HG03045 (cell line): ENCODE measurements around the gene CNTN4.

ENCODE experiments used
- ATAC-seq: cut with Tn5 transposase; IDR thresholded peaks from one replicate; pipeline ENCODE4 v1.9.1; 2021; ENCODE audit warnings: mild to moderate bottlenecking, moderate library complexity; ENCODE audit not compliant: unreplicated experiment

CNTN4 gene

GRCh38 chr3:2148561-2149340, 50.1 kb downstream of the CNTN4 start:
- ATAC-seq = no peak

DNA sequence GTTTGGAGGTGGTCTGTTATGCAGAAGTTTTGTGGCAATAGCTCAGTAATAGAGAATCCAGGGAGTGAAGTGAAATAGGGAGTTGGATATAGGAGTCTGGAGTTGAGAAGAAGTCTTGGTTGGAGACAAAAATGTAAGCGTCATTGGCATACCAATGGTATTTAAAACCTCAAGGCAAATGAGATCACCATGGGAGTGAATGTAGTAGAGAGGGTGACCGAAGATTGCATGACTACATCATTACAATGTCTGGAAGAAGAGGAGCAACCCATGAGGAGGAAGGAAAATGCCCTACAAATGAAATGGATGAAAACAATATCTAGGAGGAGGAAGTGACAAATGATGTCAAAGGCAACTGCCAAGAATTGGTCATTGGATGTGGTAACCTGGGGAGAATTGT, 54.4 kb downstream of the CNTN4 start:
- no peak for ATAC-seq

DNA sequence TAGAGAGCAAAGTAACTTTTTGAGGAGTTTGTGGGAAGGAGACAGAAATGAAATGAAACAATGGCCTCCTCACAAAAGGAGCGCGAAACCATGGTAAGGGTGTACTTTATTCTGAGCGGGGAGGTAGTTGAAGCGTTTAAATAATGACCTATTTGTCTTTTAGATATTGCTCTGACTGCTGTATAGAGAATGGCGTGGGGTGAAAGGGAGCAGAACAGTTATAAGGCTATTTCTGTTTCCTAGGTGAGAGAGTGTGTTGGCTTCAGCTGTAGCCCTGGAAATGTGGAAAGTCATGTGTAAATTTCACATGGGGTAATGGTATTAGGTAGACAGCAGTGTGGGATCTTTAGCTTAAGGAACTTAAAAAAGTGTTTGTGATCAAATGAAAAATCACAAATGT, 54.9 kb downstream of the CNTN4 start:
- ATAC-seq = no peak

DNA sequence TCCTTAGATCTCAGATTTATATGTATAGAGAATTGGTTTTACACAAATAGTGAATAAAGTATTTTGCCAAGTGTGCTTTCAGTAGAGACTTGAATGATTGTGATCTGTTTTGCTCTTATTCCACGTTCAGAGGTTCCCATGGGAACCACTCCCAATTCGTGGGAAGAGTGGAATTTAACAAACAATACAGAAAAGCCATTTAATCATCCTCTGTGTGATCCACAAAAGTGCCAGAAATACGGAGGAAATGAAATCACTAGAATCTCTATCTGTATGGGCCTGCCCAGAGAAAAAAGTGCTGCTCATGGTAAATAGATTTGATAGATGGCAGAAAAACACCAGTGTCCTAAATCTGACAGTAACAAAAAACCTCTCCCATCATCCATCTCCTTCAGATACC, 56.0 kb downstream of the CNTN4 start:
- no peak for ATAC-seq

- peak; percentile 66 for ATAC-seq
Observed at GRCh38 chr3:2156244-2156847, 57.7 kb downstream of the CNTN4 start.

DNA sequence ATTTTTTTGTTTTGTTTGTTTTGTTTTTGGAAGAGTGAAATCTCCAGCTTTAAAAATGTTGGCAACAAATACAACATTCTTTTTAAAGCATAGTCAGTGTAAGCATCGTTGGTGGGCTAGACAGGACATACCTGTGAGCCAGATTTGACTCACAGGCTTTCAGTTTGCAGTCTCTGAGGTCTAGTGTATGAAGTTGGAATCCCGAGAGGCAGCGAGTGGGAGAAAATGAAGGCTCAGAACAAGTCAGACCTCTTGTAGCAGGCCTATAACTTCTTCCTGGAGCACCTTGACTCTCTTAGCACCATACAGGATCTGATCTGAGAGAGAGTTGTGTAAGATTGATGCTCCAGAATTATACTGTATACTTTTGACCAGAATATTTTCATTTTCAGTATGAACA, 60.2 kb downstream of the CNTN4 start:
- no peak for ATAC-seq

DNA sequence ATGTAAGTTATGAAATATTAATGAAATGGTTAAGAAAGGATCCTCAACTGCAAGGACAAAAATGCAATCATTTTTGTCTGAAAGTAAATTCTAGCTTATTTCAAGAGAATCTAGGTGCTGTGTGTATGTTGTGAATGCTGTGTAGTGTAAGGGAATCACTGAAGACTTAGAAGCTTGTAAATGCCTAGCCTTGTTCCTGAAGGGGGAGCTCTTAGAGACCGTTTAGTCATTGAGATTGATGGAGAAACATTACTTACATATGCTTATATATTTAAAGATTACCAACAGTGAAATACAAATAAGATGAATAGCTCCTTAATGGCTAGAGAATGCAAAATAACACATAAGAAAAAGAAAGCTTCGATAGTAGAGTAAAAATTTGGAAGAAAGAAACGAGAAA, 67.9 kb downstream of the CNTN4 start:
- no peak for ATAC-seq

- no peak for ATAC-seq
Observed at GRCh38 chr3:2172561-2173171, 74.0 kb downstream of the CNTN4 start.

DNA sequence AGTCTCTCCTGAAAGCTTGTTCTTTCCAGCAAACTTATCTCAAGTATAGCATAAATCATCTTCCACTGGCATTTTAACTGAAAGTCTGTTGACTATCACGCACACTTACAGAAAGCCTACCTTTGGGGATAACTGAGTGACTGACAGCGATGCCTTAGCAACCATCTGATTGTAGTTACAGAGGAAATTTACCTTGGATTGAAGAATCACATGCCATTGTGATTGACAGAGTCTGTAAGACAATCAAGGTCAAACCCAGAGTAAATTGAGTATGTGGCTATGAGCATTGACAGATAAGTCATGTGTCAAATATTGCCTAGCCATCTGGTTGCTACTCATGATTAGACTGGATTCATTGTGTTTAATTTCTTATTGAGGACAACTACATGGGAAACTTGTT, 82.0 kb downstream of the CNTN4 start:
- ATAC-seq = no peak

DNA sequence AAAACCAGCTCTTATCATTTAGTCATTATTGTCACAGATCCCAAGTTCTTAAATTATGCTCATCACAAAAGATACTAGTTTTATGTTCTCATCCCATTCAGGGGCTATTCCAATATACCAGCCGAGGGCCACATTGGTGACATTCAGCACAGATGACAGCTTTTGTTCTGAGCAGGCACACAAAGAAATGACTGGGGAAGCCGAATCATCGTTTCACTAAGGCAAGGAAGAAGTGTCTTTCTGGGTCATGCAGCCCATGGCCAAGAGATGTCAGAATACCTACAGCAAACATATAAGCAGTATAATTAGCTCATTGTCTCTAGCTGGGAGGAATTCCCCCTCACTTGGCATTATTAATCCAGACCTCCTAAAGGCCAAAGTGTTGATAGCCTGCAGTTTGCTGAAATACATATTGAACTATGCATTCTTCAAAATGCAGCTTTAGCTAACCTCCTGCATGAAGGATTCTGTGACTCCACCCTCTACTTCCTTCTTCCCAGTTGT, 100.2 kb downstream of the CNTN4 start:
- no peak for ATAC-seq

DNA sequence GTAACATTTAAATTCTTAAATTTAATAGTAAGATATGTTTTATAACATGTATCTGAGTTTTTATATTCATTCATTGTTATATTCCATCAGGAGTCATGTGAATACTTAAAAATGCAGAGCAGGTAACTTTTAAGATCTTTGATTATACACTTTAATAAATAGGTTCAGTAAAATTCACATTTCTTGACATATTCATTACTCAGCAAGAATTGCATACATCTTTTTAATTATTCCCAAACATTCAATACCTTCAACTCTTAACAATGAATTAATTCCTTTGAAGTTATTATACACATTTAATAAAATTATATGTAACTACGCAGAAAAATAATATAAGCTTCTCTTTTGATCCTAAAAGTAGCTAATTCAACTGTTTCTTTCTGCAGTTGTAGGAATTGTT, 105.4 kb downstream of the CNTN4 start:
- ATAC-seq = no peak

DNA sequence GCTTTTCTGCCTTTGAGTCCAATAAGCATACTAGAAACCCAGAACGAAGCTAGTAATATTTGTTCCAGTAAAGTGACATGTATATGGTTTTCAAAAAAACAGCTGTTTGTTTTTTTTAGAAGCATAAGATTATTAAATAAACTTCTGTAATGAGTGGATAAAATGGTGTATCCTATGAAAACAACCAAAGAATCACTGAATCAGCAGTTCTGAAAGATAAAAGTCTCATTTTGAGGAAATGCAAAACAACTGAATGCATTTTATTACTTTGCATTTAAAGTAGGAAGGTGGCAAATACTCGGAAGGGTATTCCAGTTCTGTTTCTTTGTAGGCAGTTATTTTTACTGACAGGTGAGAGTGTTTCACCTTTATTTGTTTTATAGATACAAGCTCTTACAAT, 107.0 kb downstream of the CNTN4 start:
- no peak for ATAC-seq

DNA sequence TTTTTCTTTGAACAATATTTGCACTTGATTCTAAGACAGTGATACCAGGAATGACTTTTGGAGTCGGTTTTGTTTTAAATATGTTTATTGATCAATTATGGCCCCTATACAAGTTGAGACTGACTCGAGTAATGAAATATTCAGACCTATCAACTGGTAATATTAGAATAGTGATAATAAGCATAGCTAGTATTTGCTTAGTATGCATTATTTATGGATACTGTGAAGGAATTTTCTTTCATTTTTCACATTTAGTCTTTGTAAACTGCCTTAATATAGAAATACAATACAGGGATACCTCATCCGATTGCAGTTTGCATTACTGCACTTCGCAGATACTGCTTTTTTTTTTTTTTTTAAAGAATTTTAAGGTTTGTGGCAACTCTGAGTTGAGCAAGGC, 107.9 kb downstream of the CNTN4 start:
- no peak for ATAC-seq

DNA sequence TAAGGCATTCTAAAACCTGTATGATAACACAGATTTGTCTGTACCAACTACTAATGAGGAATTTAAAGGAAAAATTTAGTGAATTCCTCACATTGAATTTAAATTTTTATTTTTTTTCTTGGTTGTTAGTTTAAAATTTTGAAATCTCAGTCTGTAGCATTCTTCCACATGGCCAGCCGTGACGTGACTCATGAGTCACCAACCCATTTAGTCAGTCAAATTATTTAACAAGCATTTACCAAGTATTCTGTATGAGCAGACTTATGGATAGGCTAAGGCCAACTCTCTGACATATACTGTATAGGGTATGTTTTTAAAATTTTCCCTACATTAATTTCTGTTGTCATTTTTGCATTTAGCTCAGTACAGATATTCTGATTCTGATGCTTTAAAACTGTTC, 112.9 kb downstream of the CNTN4 start:
- ATAC-seq = no peak

DNA sequence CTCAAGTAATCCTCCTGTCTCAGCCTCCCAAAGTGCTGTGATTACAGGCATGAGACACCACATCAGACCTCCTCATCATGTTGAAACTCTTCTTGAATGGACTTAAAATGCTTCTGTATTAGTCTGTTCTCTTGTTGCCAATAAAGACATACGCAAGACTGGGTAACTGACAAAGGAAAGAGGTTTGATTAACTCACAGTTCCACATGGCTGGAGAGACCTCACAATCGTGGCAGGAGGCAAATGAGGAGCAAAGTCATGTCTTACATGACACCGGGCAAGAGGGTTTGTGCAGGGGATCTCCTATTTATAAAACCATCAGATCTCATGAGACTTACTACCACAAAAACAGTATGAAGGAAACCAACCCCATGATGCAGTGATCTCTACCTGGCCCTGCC, 113.5 kb downstream of the CNTN4 start:
- ATAC-seq = no peak

GRCh38 chr3:2218375-2218774, 119.7 kb downstream of the CNTN4 start:
- no peak for ATAC-seq

DNA sequence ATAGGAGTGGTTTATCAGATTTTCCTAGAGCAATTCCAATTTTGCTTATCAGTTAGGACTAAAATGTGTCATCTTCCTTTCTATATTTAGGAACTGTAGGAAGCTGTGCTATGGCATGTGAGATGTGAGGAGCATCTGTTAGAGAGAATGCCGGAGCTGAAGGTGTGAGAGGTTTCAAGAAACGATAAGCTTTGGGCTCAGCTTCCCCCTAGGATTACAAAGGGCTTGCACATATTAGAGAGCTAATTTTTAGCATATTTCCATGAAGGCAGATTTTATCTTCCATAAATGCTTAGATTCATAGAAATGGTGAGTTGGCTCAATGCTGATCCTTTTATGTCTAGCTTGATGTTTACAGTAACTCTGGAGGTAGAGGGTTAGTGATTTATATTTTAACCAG, 120.2 kb downstream of the CNTN4 start:
- ATAC-seq = no peak

GRCh38 chr3:2236203-2236602, 137.5 kb downstream of the CNTN4 start:
- ATAC-seq = no peak

- no peak for ATAC-seq
Observed at GRCh38 chr3:2244137-2244536, 145.5 kb downstream of the CNTN4 start.

- no peak for ATAC-seq
Observed at GRCh38 chr3:2246873-2247648, 148.4 kb downstream of the CNTN4 start.

- ATAC-seq = no peak
Observed at GRCh38 chr3:2247831-2248230, 149.2 kb downstream of the CNTN4 start.
